Tibial artery (tissue), 4 donors: Measurements from ENCODE around the gene NEB.

Experiments
- DNase-seq, 2 donors: peaks; one replicate each; pipeline ENCODE4 v3.0.0-alpha.2; 2019
- H3K27ac ChIP-seq, 2 donors: fragments of 200-600 bp; sonication (generic) in 1 of 2; 1 replicate in 1 of 2; 2 replicates in 1 of 2; pipeline ENCODE4 v1.5.1; 2018 to 2019; ENCODE audit warnings: mild to moderate bottlenecking in 1 of 2
- H3K27me3 ChIP-seq, 2 donors: fragments of 200-600 bp; sonication (generic) in 1 of 2; one replicate each; pipeline versions ENCODE4 v1.5.1 to v1.6.0; 2016 to 2019
- H3K36me3 ChIP-seq, 3 donors: fragments of 200-600 bp; sonication (generic) in 2 of 3; one replicate each; pipeline ENCODE4 v1.5.1; 2016 to 2019; ENCODE audit warnings: mild to moderate bottlenecking in 2 of 3
- H3K4me1 ChIP-seq, 4 donors: fragments of 200-600 bp; sonication (generic) in 2 of 4; 1 replicate in 3 of 4; 2 replicates in 1 of 4; pipeline ENCODE4 v1.5.1; 2016 to 2019
- H3K4me3 ChIP-seq, 2 donors: fragments of 200-600 bp; sonication (generic) in 1 of 2; 1 replicate in 1 of 2; 2 replicates in 1 of 2; pipeline ENCODE4 v1.5.1; 2018 to 2019; ENCODE audit warnings: mild to moderate bottlenecking in 2 of 2
- H3K9me3 ChIP-seq, 3 donors: fragments of 200-600 bp; sonication (generic) in 1 of 3; one replicate each; pipeline ENCODE4 v1.5.1; 2016 to 2019
- intact Hi-C: fragments of 100-400 bp; cut with DNase I; formaldehyde crosslinking; loops from one replicate; pipeline ENCODE4 v1.15.0; 2023; ENCODE audit warnings: low total_unique reads
- TF ChIP-seq, protein P1 (sequence below), 2 experiments: fragments of 200-600 bp in 1 of 2; fragments of 450-650 bp in 1 of 2; IDR thresholded peaks; one replicate each; pipeline ENCODE4 v1.5.1; 2017 to 2019; ENCODE audit warnings: antibody characterized with exemption in 2 of 2, mild to moderate bottlenecking in 1 of 2, moderate library complexity in 1 of 2

NEB gene

DNA sequence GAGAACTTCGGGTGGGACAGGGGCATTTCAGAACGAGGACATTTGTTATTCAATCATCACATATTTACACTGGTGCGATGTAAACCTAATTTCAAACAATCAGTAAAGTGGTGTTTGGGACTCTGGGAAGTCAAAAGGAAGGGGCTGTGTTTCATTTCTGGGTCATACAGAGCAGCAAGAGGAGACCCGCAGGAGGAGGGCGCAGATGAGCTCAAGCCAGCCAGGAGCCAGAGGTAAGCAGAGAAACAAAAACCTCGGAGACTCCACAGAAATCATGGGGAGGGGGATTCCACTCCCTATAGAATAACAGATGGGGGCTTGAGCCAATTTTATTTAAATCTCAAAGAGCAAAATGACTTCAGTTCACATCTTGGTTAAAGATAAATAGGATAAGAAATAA is 55.4 kb downstream of the NEB start:
- intact Hi-C loops: no loop called here
- TF ChIP-seq, protein P1, sequence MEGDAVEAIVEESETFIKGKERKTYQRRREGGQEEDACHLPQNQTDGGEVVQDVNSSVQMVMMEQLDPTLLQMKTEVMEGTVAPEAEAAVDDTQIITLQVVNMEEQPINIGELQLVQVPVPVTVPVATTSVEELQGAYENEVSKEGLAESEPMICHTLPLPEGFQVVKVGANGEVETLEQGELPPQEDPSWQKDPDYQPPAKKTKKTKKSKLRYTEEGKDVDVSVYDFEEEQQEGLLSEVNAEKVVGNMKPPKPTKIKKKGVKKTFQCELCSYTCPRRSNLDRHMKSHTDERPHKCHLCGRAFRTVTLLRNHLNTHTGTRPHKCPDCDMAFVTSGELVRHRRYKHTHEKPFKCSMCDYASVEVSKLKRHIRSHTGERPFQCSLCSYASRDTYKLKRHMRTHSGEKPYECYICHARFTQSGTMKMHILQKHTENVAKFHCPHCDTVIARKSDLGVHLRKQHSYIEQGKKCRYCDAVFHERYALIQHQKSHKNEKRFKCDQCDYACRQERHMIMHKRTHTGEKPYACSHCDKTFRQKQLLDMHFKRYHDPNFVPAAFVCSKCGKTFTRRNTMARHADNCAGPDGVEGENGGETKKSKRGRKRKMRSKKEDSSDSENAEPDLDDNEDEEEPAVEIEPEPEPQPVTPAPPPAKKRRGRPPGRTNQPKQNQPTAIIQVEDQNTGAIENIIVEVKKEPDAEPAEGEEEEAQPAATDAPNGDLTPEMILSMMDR (IDR thresholded peaks at IDR 0.05): no peak
- no peak for DNase-seq
- no peaks in the 10 kb centered on the region for H3K4me1 ChIP-seq
- H3K27ac ChIP-seq: no peak overlapping the region
- no peaks in the 10 kb centered on the region for H3K9me3 ChIP-seq
- H3K36me3 ChIP-seq: no peaks in the 10 kb centered on the region
- H3K4me3 ChIP-seq: no peak overlapping the region
- no peaks in the 10 kb centered on the region for H3K27me3 ChIP-seq

DNA sequence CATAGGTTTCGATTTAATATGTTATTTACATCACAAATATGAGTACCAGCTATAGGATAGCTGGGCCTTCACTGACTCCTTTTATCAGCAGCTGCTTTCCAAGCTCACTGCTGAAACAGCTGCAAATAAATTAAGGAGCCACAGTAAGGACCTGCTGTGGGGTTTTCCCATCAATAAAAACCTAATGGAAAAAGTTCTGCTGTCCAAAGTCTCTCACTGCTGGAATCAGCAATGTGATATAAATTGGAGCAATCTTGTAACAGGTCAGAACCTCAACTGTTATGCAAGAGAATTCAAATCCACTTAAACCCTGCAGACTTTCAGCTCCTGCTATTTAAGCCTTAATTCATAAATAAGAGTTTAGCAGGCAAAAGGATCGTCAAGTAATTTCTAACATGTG is 61.3 kb downstream of the NEB start:
- TF ChIP-seq, protein P1 (IDR thresholded peaks at IDR 0.05): no peak
- no peaks in the 10 kb centered on the region for H3K27me3 ChIP-seq
- no peak overlapping the region for H3K4me3 ChIP-seq
- H3K9me3 ChIP-seq: no peaks in the 10 kb centered on the region
- H3K36me3 ChIP-seq: no peaks in the 10 kb centered on the region
- no peaks in the 10 kb centered on the region for H3K4me1 ChIP-seq
- intact Hi-C loops: no loop called here
- no peak overlapping the region for H3K27ac ChIP-seq
- no peak for DNase-seq

DNA sequence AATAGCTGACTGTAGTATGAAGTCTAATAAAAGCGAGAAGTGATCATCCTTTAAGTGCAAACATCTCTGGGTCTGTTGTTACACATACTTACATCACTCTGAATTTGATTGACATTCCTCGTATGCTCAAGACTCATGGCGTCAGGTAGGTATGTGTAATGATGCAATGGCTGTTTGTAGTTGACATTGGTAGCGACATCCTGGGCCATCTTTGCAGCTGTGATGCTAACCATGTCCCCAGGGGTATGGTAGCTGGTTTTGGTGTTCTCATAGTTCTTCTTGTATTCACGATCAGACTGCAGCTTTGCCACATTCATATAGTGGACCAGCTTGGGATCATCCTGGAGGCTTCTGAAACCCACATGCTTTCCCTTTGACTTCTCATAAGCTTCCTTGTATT is 62.0 kb downstream of the NEB start:
- Histone ChIP-seq H3K4me1 (no peaks in the 10 kb centered on the region), H3K4me3 (no peak overlapping the region), H3K9me3 (no peaks in the 10 kb centered on the region), H3K27ac (no peak overlapping the region), H3K27me3 (no peaks in the 10 kb centered on the region), H3K36me3 (no peaks in the 10 kb centered on the region)
- intact Hi-C loops: no loop called here
- DNase-seq: no peak
- TF ChIP-seq, protein P1 (IDR thresholded peaks at IDR 0.05): no peak

DNA sequence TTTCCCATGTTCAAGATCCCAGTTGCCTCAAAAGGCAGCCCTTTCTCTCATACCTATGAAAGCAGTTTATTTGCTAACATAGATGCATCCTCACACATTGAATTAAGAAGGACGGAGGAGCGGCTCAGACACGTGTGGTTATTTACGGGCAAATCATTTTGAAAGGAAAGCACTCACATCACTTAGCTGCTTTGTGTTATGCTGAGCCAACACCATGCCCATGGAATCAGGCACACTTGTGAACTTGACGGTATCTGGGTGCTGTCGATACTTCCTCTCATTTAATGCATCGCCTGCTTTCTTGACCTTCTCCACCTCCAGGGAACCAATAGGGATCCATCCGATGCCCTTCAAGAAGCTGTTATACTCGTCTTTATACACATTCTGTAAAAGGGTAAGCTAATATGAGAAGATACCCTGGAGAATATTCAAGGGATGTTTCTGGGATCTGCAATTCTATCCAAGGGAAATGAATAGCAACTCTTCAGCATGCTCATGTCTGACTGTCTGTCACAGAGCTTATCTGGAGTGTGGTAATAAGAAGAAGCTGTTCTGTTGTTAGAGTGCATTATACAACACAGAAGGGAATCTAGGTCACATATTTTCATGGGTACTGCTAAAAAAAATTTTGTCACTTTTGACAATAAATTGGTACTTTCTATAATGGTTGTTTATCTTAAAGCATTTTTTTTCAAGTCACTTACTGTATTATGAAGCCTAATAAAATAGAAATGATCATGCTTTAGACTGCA is 63.3 kb downstream of the NEB start:
- Histone ChIP-seq H3K4me1 (no peaks in the 10 kb centered on the region), H3K27ac (no peak overlapping the region), H3K9me3 (no peaks in the 10 kb centered on the region), H3K36me3 (no peaks in the 10 kb centered on the region), H3K4me3 (no peak overlapping the region), H3K27me3 (no peaks in the 10 kb centered on the region)
- TF ChIP-seq, protein P1 (IDR thresholded peaks at IDR 0.05): no peak
- no peak for DNase-seq
- intact Hi-C loops: no loop called here

DNA sequence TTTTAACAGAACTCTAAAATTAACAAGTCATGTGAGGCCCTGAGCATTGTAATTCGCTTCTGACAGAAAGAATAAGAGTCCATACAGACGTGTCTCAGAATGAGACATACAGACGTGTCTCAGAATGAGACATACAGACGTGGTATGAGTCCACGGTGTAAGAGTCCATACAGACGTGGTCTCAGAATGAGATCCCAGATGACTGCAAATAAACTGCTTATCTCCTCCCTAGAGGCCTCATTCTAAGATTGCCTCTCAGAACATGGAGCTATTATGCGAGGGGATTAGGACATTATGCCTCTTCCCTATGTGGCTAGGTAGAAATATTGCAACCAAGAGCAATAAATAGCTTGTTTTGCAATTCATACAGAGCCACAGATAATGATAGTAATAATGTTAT is 63.9 kb downstream of the NEB start:
- no peak for DNase-seq
- Histone ChIP-seq H3K27me3 (no peaks in the 10 kb centered on the region), H3K4me3 (no peak overlapping the region), H3K4me1 (no peaks in the 10 kb centered on the region), H3K36me3 (no peaks in the 10 kb centered on the region), H3K27ac (no peak overlapping the region), H3K9me3 (no peaks in the 10 kb centered on the region)
- TF ChIP-seq, protein P1 (IDR thresholded peaks at IDR 0.05): no peak
- intact Hi-C loops: no loop called here
